ENCODE data around the gene DOCK9.

DNA sequence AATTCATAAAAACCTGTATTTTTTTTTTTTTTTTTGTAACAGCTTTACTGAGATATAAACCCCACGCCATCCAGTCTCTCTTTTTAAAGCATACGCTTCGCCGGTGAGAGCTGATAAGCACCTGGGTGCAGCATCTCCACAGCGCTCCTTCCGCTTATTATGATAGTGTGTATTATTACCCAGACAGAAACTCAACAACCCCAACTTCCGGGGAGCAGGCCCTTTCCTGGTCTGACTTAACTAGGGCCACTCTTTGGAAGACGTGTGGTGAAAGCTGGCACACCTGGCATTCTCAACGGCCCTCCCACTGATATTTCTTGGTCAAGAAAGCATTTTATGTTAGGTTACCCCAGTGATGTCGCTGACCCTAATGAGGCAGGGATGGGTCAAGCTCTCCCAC lies 173.9 kb downstream of the DOCK9 start:
- no peak for TF ChIP-seq POLR2A (IDR thresholded peaks at IDR 0.05; ENCODE audit: low read depth, low read length)
- TF ChIP-seq POLR2AphosphoS5 (IDR thresholded peaks at IDR 0.05; ENCODE audit: low read depth, low read length) = no peak
